GM18520 (cell line): ENCODE measurements around the gene STRIT1.

ENCODE experiments used
- ATAC-seq: cut with Tn5 transposase; IDR thresholded peaks from one replicate; pipeline ENCODE4 v1.9.1; 2021; ENCODE audit not compliant: unreplicated experiment

Gene STRIT1

DNA sequence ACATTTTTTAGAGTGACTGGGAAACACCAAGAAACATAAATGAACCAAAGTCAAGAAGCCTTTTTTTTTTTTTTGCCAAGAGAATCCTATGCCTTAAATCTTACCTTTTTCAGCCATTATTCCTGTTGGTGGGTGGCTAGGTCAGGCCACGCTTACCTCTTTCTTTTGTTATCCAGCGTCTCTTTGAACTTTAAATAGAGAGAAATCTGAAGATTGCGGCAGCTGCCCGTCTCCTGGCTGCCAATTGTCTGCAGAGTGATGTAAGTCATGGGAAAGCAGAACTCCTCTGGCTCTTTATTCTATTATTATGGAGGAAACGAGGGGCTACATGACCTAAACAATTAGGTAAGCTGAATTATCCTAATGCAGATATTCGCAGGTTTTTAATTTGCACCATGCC is at the start of gene STRIT1:
Gene STRIT1 (minus strand): TSS at position 168 of the 400 bp plus-strand sequence.
- ATAC-seq: no peak

DNA sequence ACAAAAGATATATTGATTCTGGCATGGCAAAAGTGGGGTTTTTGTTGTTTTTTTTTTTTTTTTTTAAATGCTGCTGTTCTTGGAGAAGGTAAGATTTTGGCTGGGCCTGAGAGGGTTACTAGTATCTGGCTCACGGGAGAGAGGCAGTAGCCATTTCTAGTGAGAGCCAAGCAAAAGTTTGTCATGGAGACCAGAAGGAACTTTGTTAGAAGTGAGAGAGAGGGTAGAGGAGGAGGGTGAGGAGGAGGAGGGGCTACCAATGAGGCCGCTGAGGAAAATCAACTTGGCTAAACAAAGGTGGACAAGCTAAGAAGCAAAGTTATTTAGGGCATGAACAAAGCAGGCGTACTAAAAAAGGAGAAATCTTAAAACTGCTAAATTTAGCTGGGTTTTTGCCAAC is 48.9 kb upstream of the STRIT1 start:
- ATAC-seq: no peak

DNA sequence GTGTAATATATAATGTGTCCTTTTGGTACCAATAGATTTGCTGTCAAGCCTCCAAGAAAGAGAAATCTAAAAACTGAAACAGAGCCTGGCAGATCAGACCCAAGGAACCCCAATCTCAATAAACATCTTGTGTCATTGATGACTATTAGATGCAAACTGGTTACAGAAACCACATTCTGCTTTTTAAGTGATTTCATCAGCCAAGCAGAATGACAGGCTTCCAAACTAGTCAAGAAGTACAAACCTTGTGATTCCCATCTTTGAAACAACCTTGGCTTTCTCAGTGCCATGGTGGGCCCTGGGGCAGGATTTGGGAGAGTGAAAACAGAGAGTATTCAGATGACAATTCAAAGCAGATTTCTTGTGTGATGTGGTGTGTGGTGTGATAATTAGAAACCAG is 45.6 kb upstream of the STRIT1 start:
- no peak for ATAC-seq

DNA sequence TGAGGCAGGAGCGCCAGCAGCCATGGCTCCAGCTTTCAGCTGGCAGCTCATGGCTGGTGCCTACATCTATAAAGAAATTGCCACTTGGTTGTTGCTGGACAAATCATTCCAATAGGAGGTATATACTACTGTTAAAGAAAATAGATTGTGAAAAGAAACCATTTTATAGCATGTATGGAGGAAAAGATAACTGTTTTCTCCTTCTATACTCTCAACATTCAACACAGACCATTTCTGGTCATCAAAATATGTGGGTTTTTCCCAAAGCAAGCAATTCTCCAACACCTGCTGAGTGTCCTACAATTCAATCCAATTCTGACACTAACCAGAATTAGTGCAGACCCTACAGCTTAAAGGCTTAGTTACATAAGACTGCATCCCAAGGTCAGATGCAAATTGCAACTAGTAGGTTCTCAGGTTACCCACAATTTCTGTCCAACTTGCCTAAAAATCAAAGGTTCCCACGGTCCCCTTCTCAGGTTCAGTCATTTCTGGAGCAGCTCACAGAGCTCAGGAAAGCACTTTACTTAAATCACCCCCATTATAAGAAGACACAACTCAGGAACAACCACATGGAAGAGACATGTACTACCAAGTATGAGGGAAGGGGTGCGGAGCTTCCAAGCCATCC is 42.4 kb upstream of the STRIT1 start:
- ATAC-seq: no peak

DNA sequence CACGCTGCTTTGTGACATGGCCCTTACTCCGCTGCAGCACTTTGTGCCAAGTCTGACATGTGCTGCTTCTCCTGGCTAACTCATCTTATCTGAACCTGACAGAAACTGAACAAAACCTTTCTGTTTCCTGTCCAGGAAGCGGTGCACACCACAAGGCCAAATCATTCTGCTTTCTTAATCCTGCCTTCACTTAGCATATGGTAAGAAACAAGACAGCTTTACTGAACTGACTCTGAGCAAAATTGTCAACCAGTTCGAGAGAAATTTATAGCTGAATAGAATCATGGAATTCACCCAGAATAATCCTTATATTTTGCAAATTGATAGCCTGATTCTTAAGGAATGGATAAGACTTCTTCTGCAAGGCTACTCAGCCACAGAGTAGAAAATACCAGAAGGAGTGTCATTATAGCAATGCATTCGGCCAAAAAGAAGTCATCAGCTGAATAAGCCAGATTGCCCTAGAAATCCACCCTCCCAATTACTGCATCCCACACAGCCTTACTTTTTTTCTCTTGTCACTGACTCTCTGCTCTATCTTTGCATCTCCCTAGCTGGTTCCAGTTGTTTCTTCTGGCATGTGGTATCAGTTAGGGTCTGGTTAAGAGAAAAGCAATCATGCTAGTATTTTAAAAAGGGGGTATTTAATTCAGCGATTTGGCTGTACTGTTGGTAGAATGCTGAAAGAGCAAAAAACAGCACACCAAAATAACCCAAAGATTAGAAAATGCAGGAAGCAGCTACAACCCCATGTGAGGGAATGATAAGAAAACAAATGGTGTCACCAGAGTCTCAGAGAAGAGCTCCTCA is 41.6 kb upstream of the STRIT1 start:
- ATAC-seq: peak; percentile 75

DNA sequence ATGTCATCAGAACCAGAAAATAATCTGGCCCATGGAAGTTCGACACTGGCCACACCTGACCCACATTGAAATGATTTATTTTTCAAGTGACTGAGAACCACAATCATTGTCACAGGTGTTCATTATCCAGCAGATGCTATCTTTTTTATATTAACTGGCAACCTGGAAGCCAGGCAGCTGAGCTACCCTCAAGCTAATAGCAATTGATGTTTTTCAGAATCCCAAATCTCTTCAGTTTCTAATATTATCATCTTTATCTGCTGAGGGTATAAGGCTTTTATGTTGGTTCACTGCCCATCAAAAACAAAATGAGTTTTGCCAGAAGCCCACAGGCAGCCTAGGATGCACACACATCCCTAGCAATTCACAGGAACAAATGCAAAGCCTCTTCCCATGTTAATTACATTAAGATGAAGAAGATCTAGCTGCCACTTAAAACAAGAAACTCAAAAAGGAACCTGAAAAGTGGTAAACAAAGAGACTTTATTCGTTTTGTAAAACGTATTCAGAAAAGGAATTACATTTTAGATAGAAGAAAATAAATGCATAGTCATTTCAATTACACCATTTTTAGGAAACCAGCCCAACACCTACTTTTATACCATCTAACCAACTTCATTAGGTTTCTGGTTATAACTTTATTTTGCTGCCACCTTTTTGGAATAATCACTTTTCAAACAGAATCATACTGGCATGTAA is 40.9 kb upstream of the STRIT1 start:
- no peak for ATAC-seq

DNA sequence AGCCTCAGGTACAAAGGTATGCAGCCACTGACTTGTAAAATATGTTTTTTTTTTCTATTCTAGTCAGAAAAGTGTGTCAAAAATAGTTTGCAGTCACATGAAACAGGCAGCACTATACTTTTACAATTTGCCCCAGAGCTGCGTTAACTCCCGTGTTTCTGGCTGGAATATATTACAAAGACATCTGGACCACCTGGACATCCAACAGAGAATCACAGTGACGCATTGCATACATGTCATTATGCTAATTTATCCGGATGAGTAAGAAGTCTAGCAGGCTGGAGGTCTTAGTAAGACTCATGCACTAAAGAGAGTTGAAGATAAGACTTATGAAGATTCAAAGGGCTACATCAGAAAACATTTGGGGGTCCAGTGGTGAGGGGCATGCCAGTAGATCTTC is 39.2 kb upstream of the STRIT1 start:
- no peak for ATAC-seq

DNA sequence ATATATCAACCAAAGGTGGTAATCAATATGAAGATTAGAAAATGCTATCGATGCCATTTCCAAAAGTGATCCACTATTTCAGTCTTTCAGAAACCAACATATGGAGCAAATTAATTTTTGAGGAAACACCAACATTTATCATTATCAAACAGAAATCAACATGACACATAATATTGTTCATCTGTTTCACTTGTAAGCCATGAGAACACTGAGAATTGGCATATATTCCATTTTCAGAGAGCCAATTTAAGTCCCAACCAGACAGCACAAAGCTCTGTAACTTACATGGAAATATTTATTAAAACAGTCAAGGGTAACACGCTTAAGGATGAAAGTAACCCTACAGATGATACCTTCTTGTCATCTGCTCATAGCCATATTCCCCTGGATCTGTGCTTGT is 37.6 kb upstream of the STRIT1 start:
- no peak for ATAC-seq

DNA sequence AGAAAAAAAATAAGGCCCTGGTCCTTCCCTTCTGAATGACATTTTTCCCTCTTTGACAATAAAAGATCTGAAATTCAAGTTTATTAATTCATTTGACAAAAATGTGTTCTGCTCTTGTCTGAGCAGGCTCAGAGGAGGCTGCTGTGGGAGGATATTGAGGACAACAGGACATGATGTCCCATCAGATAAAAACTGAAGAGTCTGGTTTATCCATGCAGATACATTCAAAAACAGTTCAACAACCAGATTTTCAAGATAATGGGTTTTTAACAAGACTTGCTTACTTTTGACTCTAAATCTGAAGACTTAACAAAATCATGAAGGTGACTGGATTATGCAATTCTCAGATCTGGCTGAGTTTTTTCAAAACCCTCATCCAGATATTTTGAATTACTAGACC is 36.9 kb upstream of the STRIT1 start:
- ATAC-seq: no peak

DNA sequence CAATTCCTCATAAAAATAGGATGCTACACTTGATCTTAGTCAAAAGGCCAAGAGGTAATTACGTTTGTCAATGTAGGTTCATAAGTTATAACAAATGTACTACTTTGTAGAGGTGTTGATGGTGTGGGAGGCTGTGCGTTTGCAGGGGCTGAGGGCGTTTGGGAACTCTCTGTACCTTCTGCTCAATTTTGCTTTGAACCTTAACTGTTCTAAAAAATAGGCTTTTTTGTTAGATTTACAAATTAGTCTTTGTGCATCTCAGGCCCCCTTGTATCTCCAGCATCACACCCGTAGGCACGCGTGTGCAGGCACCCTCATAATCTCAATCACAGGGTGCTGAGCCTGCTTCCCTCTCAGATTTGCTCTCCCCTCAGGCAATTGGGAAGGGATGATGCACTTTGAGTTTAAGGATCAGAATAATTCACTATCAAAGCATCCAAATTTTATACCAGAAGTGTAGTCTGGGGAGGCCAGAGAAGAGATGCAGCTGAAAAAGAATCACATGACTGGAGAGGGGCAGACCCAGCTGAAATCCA is 36.1 kb upstream of the STRIT1 start:
- ATAC-seq: no peak

DNA sequence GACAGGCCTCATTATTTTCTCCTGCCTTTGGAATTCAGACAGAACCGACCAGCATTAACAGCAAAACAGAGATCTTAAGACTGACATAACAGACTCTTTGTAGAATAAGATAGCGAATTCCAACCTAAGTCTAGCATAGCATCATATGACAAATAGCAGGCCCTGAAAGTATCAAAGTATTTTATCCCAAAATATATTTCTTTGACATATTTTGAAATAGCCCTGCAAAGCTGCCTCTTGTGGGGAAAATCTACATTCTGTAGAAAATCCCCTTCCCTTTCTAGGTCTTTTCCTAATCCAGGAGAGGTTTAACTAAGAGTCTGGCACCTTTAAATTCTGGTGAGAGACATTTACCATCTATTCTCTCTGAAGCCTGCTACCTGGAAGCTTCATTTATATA is 34.4 kb upstream of the STRIT1 start:
- no peak for ATAC-seq

DNA sequence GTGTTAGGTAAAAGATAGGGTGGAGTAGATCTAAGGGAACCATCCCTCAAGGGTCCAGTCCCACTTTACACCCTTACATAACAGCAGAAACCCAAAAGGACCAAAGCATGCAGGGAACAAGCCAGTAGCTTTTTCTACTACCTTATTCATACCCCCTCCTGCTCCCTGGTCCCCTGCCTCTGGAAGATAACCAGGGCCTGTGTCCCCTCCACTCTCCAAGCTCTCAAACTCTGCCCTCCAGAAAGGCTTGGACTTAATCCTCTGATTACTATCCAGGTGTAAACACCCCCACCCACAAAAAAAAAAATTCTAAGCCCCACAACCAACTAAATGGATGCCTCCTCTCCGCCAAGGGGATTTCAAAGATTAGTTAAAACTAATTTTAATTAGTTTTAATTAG is 33.9 kb upstream of the STRIT1 start:
- ATAC-seq: no peak

DNA sequence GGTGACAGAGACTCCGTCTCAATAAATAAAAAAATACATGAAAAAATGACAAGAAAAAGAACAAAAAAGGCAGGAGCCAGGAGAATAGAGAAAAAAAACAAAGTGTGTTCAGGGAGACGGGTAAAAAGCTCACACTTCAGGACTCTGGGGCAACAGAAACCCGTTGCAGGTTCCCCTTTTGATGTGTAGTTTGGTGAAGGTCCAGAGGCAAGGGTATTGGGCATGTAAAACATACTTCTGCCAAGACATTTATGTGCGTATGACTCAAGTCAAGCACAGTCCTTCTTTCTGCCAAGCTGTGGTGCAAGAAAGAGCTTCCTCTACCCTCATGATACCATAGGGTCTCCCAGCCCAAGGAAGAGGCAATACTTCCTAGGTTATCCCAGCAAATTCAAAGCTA is 33.4 kb upstream of the STRIT1 start:
- no peak for ATAC-seq

DNA sequence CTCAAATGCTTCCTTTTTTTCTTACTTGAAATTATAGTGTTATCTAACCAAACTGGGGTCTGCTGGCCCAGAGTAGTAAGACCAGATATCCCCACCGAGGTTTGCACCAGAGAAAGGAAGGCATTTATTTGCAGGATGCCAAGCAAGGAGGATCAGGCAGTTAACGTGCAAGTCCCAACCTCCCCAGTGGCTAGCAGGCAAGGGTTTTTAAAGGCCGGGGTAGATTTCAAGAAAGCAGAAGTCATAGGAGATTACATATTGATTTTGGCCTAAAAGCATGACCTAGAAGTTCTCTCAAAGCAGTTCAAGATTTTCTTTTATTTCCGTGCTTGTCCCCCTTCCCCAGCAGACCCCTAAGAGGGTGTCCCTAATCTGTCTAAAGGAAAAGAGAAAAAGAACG is 32.8 kb upstream of the STRIT1 start:
- ATAC-seq: no peak

DNA sequence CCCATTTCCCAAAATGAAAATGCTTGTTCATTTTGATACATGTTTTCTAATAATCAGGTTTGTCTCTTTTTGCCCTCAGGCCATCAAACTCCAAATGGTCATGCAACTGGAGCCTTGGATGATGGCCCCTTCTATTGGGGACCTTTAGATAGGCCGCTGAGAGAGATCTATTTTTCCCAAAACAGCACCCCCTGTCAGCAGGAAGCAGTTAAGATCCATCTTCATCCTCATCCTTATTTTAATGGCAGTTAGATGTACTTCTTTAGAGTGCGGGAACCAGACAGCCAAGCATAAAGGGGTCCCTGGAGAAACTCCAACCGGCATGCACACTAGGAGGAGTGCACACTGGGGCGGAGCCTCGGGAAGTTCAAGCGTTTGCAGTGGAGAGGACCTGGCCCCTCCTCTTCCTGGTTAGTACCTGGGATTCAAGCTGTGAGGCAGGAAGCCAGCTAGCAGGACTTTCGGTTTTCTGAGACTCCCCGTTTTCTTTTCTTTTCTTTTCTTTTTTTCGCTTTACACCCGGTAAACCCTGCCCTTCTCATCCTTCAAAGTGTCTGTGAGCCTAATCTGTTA is 31.9 kb upstream of the STRIT1 start:
- no peak for ATAC-seq

DNA sequence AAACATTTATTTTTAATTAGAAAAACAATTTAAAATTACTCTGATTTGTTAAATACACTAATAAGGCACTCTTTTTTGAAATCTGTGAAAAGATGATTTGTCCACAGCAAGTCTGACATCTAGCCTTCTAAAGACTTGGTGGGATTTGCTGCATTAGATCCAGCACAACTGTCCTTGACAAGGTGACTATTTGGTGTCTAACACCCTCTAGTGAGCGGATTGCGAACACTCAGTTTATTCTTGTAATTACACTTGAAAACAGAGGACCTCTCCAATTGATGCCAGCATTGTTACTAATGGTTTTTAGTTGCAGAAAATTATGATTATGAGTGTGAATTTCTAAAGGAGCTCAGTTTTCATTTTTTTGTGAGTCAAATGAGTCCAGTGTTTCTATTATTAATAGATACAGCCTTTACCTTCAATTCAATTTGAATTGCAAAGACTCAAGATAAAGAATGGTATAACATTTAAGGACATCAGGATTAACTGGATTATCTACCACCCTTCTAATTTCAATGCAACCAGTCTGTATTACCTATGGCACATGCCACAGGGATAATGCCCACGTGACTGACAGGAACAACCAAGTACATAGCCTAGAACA is 29.7 kb upstream of the STRIT1 start:
- ATAC-seq: peak; percentile 77

DNA sequence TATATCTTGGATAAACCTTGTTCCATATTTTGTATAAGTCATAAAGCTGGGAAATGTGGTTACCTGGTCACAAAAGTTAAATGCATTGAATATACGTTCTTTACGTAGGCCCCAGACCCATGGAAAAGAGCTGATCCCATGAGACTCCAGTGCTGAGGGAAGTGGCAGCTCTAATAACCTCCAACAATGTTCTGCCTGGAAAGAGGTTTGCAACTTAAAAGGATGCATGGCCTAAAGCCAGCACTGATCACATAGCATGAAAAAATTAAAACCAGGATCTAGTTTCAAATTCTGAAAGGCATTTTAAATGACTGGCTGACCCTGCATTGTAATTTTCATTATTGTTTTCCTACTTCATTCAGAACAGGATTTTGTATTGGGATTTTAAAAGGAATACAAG is 27.9 kb upstream of the STRIT1 start:
- ATAC-seq: no peak

DNA sequence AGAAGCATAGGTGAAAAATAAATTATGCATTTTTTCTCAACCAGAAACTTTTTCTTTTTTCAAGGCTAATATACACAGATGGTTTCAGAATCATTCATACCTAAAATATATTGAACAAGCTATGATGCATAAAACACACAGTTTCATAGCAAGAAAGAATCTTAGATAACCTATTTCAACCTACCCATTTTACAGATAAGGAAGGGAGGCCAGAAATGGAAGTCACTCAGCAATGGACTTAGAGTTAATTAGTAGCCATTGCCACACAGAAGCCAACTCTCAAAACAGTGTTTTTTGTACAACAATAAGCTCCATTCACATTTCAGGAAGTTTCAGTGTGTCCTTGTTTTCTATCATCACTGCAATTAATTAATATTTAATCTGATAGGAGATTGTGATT is 27.5 kb upstream of the STRIT1 start:
- ATAC-seq: no peak

DNA sequence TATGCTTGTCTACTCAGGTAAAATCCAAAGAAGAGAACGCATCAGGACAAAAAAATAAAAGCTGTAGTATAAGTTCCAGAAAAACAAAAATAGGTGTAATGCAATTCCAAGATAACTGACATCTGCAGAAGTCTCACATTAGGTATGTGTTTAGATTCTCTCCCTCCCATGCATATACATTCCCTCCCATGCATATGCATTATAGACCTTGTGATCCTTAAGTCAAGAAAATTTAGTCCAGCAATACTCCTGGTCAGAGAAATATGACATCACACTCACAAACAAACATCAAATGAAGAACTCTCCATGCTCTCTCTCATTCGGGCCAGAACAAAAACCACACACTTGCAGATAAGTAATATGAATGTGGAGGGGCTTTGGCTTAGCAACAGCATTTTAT is 25.3 kb upstream of the STRIT1 start:
- ATAC-seq: no peak

DNA sequence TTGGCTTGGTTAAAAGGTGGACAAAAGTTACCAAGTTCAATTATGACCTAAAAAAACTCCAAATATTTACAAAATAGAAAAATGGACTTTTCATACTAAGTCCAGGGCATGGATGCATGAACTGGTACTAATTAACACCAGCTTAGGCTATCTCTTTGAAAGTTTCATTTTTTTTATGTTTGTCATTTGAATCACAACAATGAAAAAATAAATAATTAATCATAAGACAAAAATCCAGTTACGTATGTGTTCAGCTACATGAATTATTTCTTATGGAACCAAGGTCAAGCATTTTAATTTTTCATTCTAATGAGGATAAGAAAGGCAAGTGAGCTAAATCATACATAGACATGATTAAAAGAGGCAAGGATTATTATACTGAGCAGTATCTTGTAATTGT is 23.7 kb upstream of the STRIT1 start:
- no peak for ATAC-seq

DNA sequence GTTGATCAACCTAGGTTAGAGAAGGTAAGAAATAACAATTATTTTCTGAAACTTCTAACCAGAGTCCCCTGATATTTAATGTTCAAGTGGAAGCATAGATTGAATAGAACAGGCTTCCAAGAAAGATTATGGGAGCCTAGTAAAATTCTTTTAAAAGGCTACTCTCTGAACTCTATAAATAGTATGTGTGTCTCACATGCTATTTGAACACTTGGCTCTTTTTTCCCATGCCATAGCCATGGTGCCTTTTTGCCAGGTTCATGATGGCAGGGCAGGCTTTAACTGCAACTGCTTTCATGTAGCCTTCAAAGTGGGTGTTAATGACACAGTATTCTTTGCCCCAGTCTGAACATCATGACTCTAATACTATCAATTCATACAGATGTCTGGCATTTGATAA is 22.9 kb upstream of the STRIT1 start:
- ATAC-seq: no peak
